HG03066 (cell line): ENCODE results near the gene TREML1.
"Not testable (repeated sequence)": the region's sequence is repeated elsewhere in the genome, so short reads cannot be mapped to it uniquely, and the experiment has no call there.

Experiments used
- ATAC-seq: cut with Tn5 transposase; IDR thresholded peaks from one replicate; pipeline ENCODE4 v1.9.1; 2021; ENCODE audit warnings: low read depth; ENCODE audit not compliant: unreplicated experiment

The TREML1 gene, protein sequence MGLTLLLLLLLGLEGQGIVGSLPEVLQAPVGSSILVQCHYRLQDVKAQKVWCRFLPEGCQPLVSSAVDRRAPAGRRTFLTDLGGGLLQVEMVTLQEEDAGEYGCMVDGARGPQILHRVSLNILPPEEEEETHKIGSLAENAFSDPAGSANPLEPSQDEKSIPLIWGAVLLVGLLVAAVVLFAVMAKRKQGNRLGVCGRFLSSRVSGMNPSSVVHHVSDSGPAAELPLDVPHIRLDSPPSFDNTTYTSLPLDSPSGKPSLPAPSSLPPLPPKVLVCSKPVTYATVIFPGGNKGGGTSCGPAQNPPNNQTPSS

DNA sequence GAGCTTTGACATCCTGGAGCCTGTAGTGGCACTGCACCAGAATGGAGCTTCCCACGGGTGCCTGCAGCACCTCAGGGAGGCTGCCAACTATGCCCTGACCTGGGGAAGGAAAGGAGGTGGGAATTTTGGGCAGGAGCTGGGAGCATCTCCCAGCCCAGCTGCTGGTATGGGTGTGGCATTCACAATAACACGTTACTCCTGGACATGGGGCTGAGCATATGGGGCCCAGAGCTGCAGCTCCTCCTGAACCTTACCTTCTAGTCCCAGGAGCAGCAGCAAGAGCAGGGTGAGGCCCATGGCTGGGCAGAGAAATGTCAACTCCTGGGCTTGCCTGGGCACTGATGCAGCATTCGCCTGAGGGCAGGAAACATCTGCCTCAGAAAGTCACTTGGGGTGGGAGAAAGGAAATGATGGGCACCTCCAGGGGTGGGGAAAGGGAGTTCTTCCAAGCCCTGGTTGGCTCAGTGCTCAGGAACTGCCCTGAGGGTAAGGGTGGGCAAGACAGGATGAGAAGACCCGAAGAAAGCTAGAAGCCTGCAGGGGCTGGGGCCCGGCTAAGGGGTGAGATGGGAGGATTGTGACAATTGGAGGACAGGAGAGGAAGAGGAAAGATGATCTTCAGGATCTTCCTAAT, at the start of gene TREML1:
TSS of gene TREML1 (minus strand) at position 356 of the 634 bp plus-strand sequence. CDS start at position 297, 59 bp downstream.
- no peak for ATAC-seq

DNA sequence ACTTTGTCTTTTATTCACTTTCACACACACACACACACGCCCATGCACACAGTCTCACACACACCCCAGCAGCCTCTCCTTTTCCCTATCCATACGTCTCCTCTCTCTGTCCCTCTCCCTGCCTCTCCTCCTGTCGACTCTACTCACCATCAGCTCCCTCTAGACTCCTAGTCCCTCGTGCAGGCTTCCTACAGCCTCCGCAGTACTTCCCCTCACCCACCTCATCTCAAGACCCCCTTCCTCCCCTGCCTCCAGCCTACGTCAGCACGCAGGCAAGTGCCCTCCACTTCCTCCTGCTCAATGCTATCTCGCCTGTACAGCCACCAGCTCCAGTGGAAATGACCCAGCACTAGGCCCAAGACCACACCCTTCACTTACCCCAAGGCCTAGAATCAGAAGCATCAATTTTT, 47.6 kb upstream of the TREML1 start:
- no peak for ATAC-seq

DNA sequence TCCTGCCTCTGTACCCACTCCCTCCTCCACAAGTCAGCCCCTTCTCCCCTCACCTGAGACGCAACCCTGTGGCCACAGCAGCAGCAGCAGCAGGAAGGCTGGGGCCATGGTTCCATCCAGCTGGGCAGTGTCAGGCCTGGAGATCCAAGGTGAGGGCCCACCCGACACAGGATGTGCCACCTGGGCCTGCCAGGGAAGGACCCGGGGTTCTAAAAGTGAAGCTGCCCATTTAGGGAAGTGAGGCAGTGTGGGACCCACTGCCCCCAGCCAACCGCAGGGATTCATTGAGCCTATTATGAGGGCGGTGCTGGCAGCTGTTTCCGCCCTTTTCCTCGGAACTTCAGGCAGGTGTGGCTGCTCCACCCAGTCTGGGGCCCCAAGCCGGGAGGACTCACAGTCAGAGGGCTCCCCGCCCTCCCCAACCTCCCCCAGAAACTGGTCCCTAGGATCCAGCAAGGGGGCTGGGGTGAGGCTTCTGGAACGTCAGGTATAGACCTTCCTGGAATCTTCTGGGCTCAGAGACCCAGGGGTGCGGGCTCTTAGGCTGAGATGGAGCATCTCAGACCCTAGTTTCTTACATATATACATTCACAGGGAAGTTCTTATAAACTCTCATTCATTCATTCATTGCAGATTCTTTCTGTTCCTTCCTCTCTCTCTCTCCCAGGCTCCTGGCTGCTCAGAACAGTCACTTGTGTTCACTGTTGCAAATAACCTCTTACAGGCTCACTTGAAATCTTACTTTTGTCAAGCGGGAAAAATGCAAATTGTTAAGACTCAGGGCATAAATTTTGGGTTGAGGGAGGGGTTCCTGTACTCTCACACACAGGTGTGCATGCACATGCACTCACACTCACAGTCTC, 47.0 kb upstream of the TREML1 start, which contains the start of gene TREML2:
TSS of gene TREML2 (minus strand) at position 249 of the 863 bp plus-strand sequence. CDS start at position 108, 141 bp downstream.
- ATAC-seq = no peak

DNA sequence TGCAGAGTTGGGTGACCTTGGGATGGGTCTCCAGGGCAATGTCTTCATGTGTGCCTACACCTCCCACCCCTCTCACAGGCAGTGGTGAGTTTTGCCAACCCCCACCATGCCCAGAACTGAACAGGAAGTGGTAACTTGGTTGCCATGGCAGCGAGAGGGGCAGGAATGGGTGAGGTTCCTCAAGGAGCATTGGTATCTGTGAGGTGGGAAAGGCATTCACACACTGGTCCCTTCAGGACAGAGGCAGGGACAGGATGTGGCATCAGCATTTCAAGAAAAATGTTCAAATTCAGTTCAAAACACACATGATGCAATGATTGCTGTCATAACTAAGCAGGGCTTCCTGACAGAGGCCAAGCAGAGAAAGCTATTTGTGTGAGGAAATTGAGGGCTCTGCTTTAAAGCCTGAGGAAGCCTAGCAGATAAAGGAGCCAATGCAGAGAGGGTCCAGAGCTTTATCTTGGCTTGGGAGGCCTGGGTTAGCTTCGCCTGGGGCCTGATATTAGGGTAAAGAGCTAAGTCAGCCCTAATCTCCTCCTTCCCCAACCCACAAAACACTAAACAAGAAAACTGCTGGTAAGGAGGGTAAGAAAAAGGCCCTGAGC, 46.3 kb upstream of the TREML1 start:
- ATAC-seq = no peak

DNA sequence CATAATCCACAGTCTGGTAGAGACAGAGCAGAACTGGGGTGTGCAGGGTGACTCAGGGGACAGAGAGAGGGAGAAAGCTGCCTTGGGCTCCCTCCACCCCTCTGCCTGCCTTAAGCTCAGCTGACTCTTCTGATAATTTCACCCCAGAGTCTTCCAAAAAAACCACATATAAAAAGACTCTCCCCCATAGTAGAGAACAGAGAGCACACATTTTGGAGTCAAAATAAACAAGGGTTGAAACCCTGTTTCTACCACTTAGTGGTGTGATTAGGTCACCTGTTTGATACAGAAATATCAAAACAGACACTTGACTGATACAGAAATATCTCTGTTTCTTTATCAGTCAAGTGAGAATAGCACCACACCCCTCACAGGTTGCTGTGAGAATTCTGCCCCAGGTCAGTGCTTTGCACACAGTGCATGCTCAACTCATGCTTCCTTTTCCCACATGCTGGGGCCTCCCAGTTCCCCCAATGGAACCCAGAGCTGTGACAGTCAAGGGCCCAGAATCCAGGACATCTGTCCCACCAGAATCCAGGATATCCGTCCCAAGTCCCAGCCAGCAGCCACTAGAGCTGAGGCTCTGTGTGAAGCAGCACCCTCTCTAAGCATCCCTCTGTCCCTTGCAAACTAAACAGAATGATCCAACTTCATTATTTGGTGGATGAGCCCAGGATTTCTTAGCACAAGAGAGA, 45.6 kb upstream of the TREML1 start:
- no peak for ATAC-seq

DNA sequence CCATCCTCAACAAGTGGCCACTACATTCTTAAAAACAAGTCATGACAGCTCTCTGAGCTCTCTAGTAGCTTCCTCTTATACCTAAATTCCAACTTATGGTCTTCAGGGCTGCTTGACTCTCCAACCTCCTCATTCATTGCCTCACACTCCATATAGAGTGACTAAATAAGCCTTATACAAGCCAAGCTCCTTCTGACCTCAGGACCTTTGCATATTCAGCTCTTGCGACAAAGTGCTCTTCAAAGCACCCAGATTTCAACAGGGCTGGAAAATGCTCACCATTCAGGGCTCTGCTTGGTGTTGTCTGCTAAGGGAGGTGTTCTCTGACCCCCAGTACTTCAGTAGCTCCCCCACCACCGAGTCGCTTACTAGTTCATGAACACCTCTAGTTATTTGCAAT, 43.1 kb upstream of the TREML1 start:
- ATAC-seq = no peak

DNA sequence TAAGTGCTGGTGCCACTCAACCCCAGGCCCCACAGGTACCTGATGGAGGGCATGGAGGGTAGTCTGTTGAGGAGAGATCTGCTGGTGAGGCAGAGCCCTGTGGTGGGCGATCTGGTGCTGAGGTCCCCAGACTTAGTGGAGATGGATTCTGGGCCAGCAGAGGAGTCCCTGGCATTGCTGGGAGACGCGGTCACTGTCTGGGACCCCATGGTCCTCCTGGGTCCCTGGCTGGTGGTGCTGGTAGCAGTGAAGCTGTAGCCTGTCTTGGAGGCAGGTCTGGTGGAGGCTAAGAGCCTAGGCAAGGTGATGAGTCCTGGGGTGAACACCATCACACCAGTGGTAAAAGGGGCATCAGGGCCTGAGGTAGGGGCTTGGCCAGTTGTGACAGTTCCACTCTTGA, 40.2 kb upstream of the TREML1 start:
- ATAC-seq = no peak

DNA sequence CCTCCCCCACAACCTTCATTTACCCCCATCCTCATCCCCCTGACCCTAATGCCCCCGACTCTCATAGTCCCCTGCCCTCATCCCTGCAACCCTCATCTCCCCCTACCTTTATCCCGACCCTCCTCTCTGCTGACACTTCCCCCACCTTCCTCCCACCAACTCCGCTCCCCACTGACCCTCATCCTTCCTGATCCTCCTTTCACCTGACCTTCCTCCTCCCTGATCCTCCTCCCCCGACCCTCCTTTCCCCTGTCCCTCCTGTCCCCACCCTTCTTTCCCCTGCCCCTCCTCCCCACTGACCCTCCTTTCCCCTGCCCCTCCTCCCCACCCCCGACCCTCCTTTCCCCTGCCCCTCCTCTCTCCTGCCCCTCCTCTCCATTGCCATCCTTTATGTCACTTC, 39.7 kb upstream of the TREML1 start:
- ATAC-seq = no peak

DNA sequence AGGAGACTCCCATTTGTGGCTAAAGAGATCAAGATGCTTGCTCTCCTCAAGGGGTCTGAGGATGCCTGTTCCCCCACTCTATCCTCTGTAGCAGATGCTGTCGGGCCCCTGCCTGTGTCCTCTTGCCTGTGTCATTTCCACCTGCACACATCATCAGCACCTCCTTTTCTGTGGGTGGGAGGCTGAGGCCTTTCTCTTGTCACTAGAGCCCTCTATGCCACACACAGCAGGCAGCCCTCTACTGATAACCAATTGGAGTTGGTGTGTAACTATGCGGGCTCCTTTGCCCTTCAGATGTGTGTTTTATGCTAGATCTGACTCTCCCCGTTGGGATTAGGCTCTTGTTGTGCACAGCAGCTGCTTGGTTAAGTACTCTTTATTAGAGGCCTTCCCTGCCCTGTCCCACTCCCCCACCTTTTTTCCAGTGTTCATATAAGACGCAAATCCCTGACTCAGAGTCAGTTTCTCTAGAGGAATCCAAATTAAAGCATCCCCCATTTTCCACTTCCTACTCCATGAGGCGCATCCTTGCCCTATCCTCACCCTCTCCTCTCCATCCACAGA, 39.1 kb upstream of the TREML1 start:
- ATAC-seq = no peak

DNA sequence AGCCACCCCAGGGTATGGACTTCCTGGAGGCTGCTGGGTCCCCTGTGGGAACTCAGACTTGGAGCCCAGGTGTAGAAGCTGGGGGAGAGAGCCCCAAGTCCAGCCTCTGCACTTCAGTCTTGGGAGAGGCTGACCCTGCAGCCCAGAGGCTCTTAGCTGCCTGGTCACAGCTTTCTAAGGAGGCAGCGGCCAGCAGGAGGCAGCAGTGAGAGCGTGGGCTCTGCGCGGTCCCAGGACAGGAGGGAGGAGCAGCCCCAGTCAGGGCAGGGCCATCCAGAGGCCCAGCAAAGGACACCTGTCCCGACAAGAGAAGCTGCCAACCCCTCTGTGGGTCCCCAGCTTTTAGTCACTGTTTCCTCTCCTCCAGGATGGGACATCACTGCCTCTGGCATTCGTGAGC, 37.4 kb upstream of the TREML1 start:
- no peak for ATAC-seq

DNA sequence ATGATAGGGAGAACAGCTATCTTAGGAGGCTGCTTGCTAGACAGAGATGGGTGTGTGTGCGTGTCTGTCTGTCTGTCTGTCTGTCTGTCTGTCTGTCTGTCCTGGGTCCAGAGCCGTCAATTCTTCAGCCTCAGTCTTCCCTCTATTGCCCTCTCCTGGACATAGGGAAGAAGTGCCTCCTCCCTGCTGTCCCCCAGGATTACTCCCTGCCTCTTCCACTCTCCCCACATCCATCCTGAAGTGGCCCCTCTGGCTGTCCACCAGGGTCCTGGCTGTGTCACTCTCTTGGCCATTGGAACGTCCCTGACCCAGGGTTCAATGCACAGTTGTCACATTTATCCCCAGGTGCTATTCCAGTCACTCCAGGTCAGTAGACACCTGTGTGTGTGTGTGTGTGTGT, 36.6 kb upstream of the TREML1 start:
- ATAC-seq = no peak

DNA sequence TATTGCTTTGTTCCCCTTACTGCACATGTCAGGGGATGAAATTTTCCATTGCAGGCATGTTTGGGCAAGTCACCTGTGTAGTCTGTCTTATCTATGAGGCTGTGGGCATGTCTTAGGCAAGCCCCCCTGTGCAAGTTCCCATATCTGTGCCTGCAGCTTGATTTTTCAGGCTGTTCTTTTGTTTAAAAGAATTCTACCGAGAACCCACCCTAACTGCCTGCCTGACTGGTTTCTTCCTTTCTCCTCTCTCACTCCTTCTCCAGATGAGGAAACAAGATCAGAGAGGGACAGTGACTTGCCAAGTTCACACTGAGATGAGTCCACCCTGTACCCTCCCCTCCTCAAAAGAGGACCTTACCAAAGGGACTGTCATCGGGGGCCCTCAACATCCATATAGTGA, 35.8 kb upstream of the TREML1 start:
- ATAC-seq = no peak

DNA sequence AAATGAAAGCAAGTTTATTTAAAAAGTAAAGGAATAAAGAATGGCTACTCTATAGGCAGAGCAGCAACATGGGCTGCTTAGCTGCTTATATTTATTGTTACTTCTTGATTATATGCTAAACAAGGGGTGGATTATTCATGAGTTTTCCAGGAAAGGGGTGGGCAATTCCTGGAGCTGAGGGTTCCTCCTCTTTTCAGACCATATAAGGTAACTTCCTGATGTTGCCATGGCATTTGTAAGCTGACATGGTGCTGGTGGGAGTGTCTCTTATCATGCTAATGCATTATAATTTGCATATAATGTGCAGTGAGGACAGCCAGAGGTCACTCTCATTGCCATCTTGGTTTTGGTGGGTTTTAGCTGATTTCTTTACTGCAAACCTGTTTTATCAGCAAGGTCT, 34.9 kb upstream of the TREML1 start:
- ATAC-seq = not testable (repeated sequence)

DNA sequence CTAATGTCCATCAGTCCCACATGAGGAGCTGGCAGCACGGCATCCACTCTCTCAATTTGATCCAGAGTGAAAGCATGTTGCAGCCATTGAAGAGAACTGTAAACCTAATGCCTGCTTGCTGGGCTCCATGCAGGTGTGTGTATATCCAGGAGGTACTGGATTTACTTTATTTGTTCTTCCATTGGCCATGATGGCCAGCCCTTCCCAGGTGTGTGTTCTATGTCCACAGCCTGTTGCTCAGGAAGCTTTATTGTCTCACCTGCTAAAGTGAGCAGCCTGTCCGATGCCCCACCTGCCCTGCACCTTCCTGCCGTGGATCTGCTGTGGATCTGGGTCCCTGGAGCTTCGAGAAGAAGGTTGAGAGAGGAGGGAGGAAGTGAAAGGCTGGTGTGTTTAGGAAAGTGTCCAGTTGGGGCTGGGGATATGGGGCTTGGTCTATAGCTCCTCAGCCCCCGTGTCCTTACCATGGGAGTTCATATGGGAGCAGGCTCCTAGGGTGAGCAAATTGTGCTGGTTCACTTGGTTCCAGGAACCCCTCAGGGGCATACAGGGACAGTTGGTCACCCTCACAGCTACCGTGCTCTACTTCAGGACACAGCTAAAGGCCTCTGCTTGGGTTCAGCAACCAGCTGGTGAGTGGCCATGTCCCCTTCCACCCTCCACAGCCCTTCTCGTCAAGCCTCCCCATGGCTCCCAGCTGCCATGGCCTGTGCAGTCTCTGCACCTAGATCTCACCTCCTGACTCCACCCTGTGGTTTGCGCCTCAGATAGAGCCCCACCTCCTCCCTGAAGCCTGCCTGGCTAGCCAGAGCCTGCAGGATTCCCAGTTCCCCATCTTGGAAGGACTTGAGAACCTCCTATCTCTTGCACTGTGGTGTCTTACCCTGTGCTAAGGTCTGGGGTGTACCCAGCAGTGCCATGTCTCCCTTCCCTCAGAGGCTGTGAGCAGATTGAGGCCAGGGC, 34.1 kb upstream of the TREML1 start:
- ATAC-seq = no peak

DNA sequence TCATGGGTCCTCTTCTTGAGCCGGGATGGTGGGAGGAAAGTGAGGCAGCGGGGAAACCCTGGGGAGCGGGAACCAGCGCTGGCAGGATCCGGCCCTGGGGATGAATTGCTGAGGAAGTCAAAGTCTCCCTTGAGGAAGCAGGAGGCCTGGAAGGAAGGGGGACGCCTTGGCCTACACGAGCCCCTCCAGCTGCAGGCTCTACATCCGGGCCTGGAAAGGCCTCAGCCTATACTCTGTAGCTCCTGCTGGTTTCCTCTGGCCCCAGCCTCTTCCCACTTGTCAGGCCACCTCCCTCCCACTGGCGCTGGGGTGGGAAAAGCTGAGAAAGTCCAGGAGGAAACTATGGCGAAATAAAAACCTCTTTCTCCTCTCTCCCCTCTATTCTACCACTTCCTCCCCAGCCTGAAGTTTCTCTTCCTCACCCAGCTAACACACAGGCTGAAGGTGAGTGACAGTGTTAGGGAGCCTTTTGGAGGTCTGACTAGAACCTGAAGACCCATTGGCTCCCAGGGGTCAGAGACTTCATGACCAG, 31.9 kb upstream of the TREML1 start:
- no peak for ATAC-seq

DNA sequence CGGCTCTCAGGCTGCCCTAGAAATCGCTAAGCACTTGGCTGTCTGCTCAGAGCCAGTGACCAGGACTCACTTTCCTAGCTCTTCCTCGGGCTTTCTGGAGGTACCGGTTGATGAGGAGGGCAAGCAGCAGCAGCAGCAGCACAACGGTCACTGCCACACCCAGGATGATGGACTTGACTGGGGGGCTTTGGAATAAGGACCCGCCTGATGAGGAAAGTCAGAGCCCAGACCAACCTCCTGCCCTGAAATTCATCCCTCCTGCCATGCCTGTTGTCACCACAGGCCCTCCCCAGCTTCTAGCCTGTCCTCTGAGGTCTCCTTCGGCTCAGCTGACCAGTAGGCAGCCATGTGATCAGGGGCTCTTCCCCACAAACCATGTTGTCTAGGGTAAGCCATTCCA, 30.6 kb upstream of the TREML1 start:
- ATAC-seq = no peak

DNA sequence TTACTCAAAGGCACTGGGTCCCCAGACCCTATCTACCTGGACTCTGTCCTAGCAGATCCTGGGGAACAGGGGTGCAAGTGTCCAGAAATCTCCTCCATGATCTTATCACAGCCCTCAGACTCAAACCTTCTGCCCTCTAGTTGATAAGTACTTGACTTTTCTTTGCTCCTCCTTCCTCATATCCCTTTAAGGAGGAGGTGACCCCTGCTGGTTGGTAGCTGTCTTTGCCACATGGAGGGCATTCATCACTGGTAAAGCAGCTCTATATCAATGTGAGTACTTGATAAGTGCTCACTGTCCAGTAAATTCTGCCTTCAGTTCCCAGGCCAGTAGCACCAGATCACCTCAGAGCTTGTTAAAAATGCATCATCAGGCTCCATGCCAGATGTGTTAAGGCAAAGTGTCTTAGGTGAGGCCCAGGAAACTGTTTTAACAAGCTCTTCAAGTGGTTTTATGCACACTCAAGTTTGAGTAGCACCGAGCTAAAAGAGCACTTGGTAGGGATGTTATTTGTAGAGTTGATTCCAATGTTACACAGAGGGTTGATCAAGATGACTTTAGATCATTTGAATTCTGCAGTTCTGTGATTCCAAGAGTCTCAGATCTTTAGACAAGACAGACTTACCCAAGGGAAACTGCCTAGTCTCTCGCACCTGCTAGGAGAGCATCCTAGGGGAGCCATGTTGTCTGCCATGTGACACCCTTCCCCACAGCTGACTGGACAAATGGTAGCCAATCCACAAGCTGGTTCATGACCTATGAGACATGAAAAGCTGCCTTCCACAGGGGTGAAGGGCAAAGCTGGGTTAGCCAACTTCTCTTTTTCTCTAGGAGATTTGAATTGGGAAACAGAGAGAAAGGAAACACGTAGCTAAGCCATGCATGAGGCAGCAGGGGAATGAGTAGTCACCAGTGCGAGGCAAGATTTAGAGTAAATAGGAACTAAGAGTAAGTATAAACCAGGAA, 28.2 kb upstream of the TREML1 start:
- ATAC-seq = no peak
